Activated CD4-positive, alpha-beta T cell treated with anti-CD3 and anti-CD28 coated beads, Interleukin-2, amount 10 ng/mL, durations not matched to agents 24 days and 14 days (primary cell): ENCODE measurements around the gene SLC35F5. TPM values are rescaled to one million over a fixed set of nuclear protein-coding genes. Genes with fewer than 3 reads are reported as not detected.

Experiments
- DNase-seq: peaks from one replicate; pipeline ENCODE4 v3.0.0; 2022
- H3K27ac Mint-ChIP-seq: one replicate; pipeline ENCODE4 v1.8.0; 2022; ENCODE audit warnings: mild to moderate bottlenecking, mixed read lengths
- H3K27me3 Mint-ChIP-seq: one replicate; pipeline ENCODE4 v1.8.0; 2022; ENCODE audit warnings: mixed read lengths
- H3K36me3 Mint-ChIP-seq: one replicate; pipeline ENCODE4 v1.8.0; 2022; ENCODE audit warnings: low read depth, mild to moderate bottlenecking, mixed read lengths
- H3K4me1 Mint-ChIP-seq: one replicate; pipeline ENCODE4 v1.8.0; 2021; ENCODE audit warnings: mixed read lengths
- H3K4me3 Mint-ChIP-seq: one replicate; pipeline ENCODE4 v1.8.0; 2022; ENCODE audit warnings: mild to moderate bottlenecking, moderate library complexity, mixed read lengths
- H3K9me3 Mint-ChIP-seq: one replicate; pipeline ENCODE4 v1.8.0; 2021; ENCODE audit warnings: mixed read lengths
- intact Hi-C: fragments of 100-400 bp; cut with micrococcal nuclease; formaldehyde crosslinking; loops from one replicate; pipeline ENCODE4 v1.15.1; 2023
- total RNA-seq: library from RNA; stranded (reverse); gene quantifications from 2 replicates; pipeline ENCODE4 v1.2.3, GENCODE V29; 2022

The SLC35F5 gene
- total RNA-seq, 1 donor from 2014 or later = 24.1 TPM

GRCh38 chr2:113768770-113769169 lies 12.3 kb upstream of the SLC35F5 start:
- DNase-seq = no peak
- intact Hi-C loops = no loop called here
- Mint-ChIP-seq H3K4me1 (no peaks in the 10 kb centered on the region), H3K27ac (no peak overlapping the region), H3K27me3 (no peaks in the 10 kb centered on the region), H3K36me3 (no peaks in the 10 kb centered on the region), H3K9me3 (peaks cover 4% of the 10 kb centered on the region), H3K4me3 (no peak overlapping the region)

- Mint-ChIP-seq H3K36me3 (no peaks in the 10 kb centered on the region), H3K4me1 (no peaks in the 10 kb centered on the region), H3K4me3 (no peak overlapping the region), H3K27me3 (no peaks in the 10 kb centered on the region), H3K27ac (no peak overlapping the region), H3K9me3 (peaks cover 4% of the 10 kb centered on the region)
- no peak for DNase-seq
- intact Hi-C loops = no loop called here
Observed at GRCh38 chr2:113767811-113768460, 11.5 kb upstream of the SLC35F5 start.

GRCh38 chr2:113765276-113765675 lies 8.8 kb upstream of the SLC35F5 start:
- H3K4me1 Mint-ChIP-seq = no peaks in the 10 kb centered on the region

DNA sequence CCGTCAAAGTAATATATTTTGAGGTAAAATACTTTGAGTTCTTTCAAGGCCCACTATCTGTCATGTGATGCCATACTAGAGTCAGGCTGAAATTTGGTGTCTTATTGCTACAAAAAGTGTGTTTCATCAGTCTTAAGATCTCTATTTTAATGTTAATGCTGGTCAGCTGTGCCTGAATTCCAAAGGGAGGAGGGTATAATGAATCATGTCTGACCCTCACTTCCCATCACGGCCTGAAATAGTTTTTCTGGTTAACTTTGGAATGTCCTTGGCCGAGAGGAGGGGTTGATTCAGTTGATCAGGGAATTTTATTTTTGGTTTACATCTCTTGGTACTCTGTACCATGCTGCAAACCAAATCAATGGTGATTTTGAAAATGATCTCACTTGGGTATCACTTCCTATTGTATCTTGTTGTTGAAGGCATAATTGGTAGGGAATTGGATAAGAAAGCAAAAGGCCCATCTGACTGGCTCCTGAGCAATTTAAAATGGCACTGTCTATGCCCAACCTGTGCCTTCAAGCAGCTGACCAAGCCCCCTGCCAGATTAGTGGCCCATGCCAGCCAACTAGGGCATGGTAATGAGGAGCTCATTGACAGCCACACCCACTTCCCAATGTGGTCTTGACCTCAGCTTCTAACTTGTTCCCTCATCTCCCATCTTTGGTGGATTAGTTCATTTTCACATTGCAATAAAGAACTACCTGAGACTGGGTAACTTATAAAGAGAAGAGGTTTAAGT lies 6.1 kb upstream of the SLC35F5 start:
- intact Hi-C loops = no loop called here
- Mint-ChIP-seq H3K4me3 (no peak overlapping the region), H3K27me3 (no peaks in the 10 kb centered on the region), H3K36me3 (no peaks in the 10 kb centered on the region), H3K9me3 (peaks cover 4% of the 10 kb centered on the region), H3K27ac (no peak overlapping the region), H3K4me1 (peaks cover 2% of the 10 kb centered on the region)
- no peak for DNase-seq

More at GRCh38 chr2:113765276-113765675, 8.8 kb upstream of the SLC35F5 start:
- Mint-ChIP-seq H3K36me3 (no peaks in the 10 kb centered on the region), H3K9me3 (peaks cover 4% of the 10 kb centered on the region), H3K4me3 (no peak overlapping the region), H3K27ac (no peak overlapping the region), H3K27me3 (no peaks in the 10 kb centered on the region)
- intact Hi-C loops = no loop called here
- DNase-seq = no peak

DNA sequence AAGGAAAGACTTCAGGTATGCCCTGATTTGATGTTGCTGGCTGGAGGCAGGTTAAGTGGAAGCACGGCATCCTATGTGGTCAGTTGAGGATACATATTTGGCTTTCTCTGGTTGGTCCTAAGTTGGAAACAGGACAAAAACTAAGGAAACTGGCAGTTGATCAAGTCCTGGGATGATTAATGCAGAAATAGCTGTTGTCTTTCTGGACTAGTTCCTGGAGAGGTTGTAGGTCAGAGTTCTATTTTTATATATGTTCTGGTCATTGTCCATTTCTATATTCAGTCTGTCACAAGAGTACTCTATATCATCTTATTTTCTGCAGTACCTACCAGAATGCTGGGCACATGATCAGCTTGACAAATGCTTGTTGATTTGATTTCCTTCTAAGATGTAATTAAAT lies 4.0 kb upstream of the SLC35F5 start:
- Mint-ChIP-seq H3K36me3 (peaks cover 4% of the 10 kb centered on the region), H3K4me3 (no peak overlapping the region), H3K4me1 (peaks cover 12% of the 10 kb centered on the region), H3K27ac (no peak overlapping the region), H3K9me3 (peaks cover 4% of the 10 kb centered on the region), H3K27me3 (no peaks in the 10 kb centered on the region)
- intact Hi-C loops = no loop called here
- DNase-seq = no peak

DNA sequence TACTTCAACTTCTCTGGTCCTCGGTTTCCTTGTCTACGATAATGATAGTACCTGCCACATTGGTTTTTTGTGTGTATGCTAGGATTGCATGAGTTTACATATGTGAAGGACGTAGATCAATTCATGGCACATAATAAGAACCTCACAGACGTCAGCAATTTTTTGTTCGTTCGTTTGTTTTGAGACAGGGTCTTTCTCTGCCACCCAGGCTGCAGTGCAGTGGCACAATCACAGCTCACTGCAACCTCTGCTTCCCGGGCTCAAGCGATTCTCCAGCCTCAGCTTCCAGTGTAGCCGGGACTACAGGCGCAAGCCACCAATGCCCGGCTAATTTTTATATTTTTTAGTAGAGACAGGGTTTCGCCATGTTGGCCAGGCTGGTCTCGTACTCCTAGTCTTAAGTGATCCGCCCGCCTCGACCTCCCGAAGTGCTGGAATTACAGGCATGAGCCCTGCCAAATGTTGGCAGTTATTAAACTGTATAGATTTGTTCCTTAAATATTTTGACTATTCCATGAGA lies 756 bp upstream of the SLC35F5 start:
- no peak for DNase-seq
- Mint-ChIP-seq H3K36me3 (peaks cover 13% of the 10 kb centered on the region), H3K4me3 (peak overlapping the region; percentile 93)

DNA sequence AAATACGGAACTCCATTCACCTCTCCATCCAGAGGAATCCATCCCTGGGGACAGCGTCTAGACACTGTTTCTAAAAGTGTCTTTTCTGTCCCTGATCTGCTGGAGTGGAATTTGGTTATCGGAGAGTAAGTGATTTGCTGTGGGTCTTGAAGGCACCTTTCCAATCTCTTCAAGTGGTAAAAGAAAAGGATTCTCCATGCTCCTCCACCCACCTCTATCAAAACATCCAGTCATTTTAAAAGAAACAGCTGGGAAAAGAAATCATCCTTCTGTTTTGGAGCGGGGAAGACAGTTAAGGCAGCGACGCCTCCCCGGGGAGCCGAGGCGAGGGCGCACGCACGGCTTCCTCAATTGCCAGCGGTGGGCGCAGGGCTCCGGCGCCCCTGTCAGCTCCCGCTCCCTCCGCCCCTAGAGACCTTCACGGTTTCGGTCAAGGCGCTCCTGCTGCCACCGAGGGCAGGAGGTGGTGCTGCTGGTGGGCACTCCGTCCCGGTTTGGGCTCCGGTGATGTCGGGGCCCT lies 547 bp downstream of the SLC35F5 start:
- Mint-ChIP-seq H3K27me3 (no peaks in the 10 kb centered on the region), H3K27ac (peak overlapping the region; percentile 100), H3K4me1 (peaks cover 21% of the 10 kb centered on the region), H3K36me3 (peaks cover 18% of the 10 kb centered on the region), H3K4me3 (peak overlapping the region; percentile 93), H3K9me3 (no peaks in the 10 kb centered on the region)
- DNase-seq = no peak
- intact Hi-C loops = loop anchor here (1.0 to 5.0 kb wide), 4 partner anchors 36 to 221 kb away; partner anchors contain the start of gene ACTR3

More for the DNA sequence above, 756 bp upstream of the SLC35F5 start:
- Mint-ChIP-seq H3K27ac (peak overlapping the region; percentile 100), H3K9me3 (no peaks in the 10 kb centered on the region), H3K4me1 (peaks cover 21% of the 10 kb centered on the region), H3K27me3 (no peaks in the 10 kb centered on the region)
- intact Hi-C loops = loop anchor here (5.0 kb wide), 2 partner anchors 155 to 220 kb away; no protein-coding TSS in a partner anchor

GRCh38 chr2:113755035-113755834 lies 1.2 kb downstream of the SLC35F5 start:
- Mint-ChIP-seq H3K9me3 (no peaks in the 10 kb centered on the region), H3K4me3 (peak overlapping the region; percentile 93), H3K27ac (peak overlapping the region; percentile 100), H3K27me3 (no peaks in the 10 kb centered on the region), H3K36me3 (peaks cover 25% of the 10 kb centered on the region), H3K4me1 (peaks cover 22% of the 10 kb centered on the region)
- no peak for DNase-seq
- intact Hi-C loops = loop anchor here (5.0 kb wide), 2 partner anchors 153 to 222 kb away; no protein-coding TSS in a partner anchor

GRCh38 chr2:113754160-113754559 lies 2.3 kb downstream of the SLC35F5 start:
- Mint-ChIP-seq H3K9me3 (no peaks in the 10 kb centered on the region), H3K4me3 (no peak overlapping the region), H3K4me1 (peaks cover 23% of the 10 kb centered on the region), H3K36me3 (peaks cover 30% of the 10 kb centered on the region), H3K27ac (no peak overlapping the region), H3K27me3 (no peaks in the 10 kb centered on the region)
- no peak for DNase-seq
- intact Hi-C loops = no loop called here

DNA sequence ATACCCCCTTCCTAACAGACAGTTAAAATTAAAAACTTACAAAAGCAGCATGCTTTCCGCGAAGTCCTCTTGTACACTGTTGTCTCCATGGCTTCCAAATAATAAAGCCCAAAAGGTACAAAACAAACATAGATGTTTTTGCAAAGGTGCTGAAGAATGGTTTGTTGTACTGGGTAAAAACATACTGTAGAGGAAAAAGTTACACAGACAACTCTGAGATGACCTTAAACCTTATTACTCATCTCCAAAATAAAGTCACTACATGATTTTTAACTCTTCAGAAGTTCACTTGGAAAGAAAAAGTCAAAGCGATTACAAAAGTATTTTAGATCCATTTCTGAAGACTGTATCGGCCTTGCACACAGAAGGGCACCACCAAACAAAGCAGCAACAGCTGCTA lies 6.1 kb downstream of the SLC35F5 start:
- peaks cover 13% of the 10 kb centered on the region for H3K4me1 Mint-ChIP-seq
- intact Hi-C loops = no loop called here
- no peaks in the 10 kb centered on the region for H3K27me3 Mint-ChIP-seq
- no peak for DNase-seq
- H3K4me3 Mint-ChIP-seq = no peak overlapping the region
- peak overlapping the region; percentile 80 for H3K27ac Mint-ChIP-seq
- H3K36me3 Mint-ChIP-seq = peaks cover 42% of the 10 kb centered on the region
- H3K9me3 Mint-ChIP-seq = no peaks in the 10 kb centered on the region

DNA sequence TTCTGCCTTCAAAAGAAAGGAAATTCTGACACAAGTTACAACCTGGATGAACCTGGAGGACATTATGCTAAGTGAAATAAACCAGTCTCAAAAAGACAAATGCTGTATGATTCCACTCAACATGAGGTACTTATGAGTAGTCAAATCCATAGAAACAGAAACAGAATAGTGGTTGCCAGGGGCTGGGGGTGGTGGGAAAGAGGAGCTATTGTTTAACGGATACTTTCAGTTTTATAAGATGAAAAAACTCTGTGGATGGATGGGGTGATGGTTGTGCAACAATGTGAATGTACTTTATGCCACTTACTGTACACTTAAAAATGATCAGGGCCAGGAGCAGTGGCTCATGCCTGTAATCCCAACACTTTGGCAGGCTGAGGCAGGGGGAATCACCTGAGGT lies 15.4 kb downstream of the SLC35F5 start:
- no peaks in the 10 kb centered on the region for H3K4me1 Mint-ChIP-seq
- H3K36me3 Mint-ChIP-seq = peaks cover 42% of the 10 kb centered on the region
- peak; percentile 28 for DNase-seq
- no peak overlapping the region for H3K27ac Mint-ChIP-seq
- H3K9me3 Mint-ChIP-seq = no peaks in the 10 kb centered on the region
- H3K27me3 Mint-ChIP-seq = no peaks in the 10 kb centered on the region
- intact Hi-C loops = no loop called here
- H3K4me3 Mint-ChIP-seq = no peak overlapping the region

GRCh38 chr2:113739849-113740248 lies 16.6 kb downstream of the SLC35F5 start:
- intact Hi-C loops = no loop called here
- DNase-seq = peak; percentile 27
- Mint-ChIP-seq H3K9me3 (no peaks in the 10 kb centered on the region), H3K27ac (no peak overlapping the region), H3K27me3 (no peaks in the 10 kb centered on the region), H3K4me3 (no peak overlapping the region), H3K36me3 (peaks cover 38% of the 10 kb centered on the region), H3K4me1 (no peaks in the 10 kb centered on the region)

DNA sequence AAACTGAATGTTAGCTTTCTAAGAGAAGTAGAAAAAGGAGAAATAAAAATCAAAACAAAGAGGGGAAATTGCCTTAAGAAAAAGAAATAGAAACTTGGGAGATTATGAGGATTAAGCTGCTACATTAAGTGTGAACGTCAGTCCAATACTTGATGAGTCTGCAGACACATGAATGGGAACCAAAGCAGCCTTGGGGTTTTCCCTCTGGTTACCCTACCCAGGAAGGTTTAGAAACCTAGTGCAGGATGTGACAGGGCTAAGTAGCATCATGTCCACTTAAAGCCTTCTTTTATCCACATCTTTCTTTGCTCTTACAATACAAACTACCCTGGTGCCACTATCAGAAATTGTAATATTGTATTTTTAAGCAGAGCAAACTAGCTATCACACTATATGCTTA lies 22.3 kb downstream of the SLC35F5 start:
- peaks cover 8% of the 10 kb centered on the region for H3K4me1 Mint-ChIP-seq
- H3K36me3 Mint-ChIP-seq = peaks cover 25% of the 10 kb centered on the region
- H3K27ac Mint-ChIP-seq = no peak overlapping the region
- no peaks in the 10 kb centered on the region for H3K27me3 Mint-ChIP-seq
- intact Hi-C loops = no loop called here
- DNase-seq = no peak
- H3K9me3 Mint-ChIP-seq = no peaks in the 10 kb centered on the region
- H3K4me3 Mint-ChIP-seq = no peak overlapping the region
